ENCODE measurements around the gene MUC5B. TPM values are rescaled to one million over a fixed set of nuclear protein-coding genes. Genes with fewer than 3 reads are reported as not detected.
A peak's percentile ranks its signal among the peaks of the same experiment; 100 is the strongest.

MUC5B gene
- total and polyA plus RNA-seq, 11 donors: 0.01 TPM; not detected in 10

- peak in 1 of 5 donors; percentile 17 for DNase-seq
- TF ChIP-seq CTCF (IDR thresholded peaks at IDR 0.05): no peak
- no peak for TF ChIP-seq POLR2A (IDR thresholded peaks at IDR 0.05)
Measured at GRCh38 chr11:1275021-1275420, 52.2 kb downstream of the MUC5B start.

GRCh38 chr11:1276041-1276790 lies 53.4 kb downstream of the MUC5B start:
- TF ChIP-seq POLR2A (IDR thresholded peaks at IDR 0.05): no peak
- no peak for TF ChIP-seq CTCF (IDR thresholded peaks at IDR 0.05)
- Histone ChIP-seq H3K9me3 (no peaks in the 10 kb centered on the region), H3K27me3 (no peaks in the 10 kb centered on the region), H3K4me3 (no peak overlapping the region), H3K27ac (peak overlapping the region in 7 of 12 donors; percentile 31 to 68 (median 46)), H3K36me3 (peaks cover 0 to 58% (median 55%) of the 10 kb centered on the region in 9 donors), H3K4me1 (peaks cover 0 to 16% (median 3%) of the 10 kb centered on the region in 12 donors)
- peak; percentile 28 to 85 (median 66) for ATAC-seq
- 56 to 63% (median 60%) methylated on average over 21 to 32 of the region's 32 CpGs for WGBS, 4 donors
- intact Hi-C loops (cut with DNase I): no loop called here
- DNase-seq: peak in 3 of 5 donors; percentile 60 to 74 (median 67)

More at GRCh38 chr11:1275021-1275420, 52.2 kb downstream of the MUC5B start:
- no peaks in the 10 kb centered on the region for H3K27me3 ChIP-seq
- peaks cover 0 to 16% (median 3%) of the 10 kb centered on the region in 12 donors for H3K4me1 ChIP-seq
- no peaks in the 10 kb centered on the region for H3K9me3 ChIP-seq
- H3K27ac ChIP-seq: no peak overlapping the region
- intact Hi-C loops (cut with DNase I): no loop called here
- no peak for ATAC-seq
- WGBS, 4 donors: 91 to 93% (median 92%) methylated on average over 18 of the region's 18 CpGs
- no peak overlapping the region for H3K4me3 ChIP-seq
- H3K36me3 ChIP-seq: peaks cover 0 to 47% (median 43%) of the 10 kb centered on the region in 9 donors

GRCh38 chr11:1276866-1277615 lies 54.2 kb downstream of the MUC5B start:
- Histone ChIP-seq H3K36me3 (peaks cover 0 to 67% (median 61%) of the 10 kb centered on the region in 9 donors), H3K4me1 (peaks cover 0 to 18% (median 9%) of the 10 kb centered on the region in 12 donors), H3K27ac (peak overlapping the region in 5 of 12 donors; percentile 31 to 68 (median 46)), H3K9me3 (no peaks in the 10 kb centered on the region), H3K4me3 (no peak overlapping the region), H3K27me3 (no peaks in the 10 kb centered on the region)
- WGBS, 4 donors: 91 to 94% (median 93%) methylated on average over 35 to 37 of the region's 37 CpGs
- peak in 1 of 5 donors; percentile 58 for DNase-seq
- ATAC-seq: no peak
- TF ChIP-seq CTCF (IDR thresholded peaks at IDR 0.05): no peak
- no peak for TF ChIP-seq POLR2A (IDR thresholded peaks at IDR 0.05)
- intact Hi-C loops (cut with DNase I): no loop called here

All from heart left ventricle (tissue), 16 donors.